GM23248 (cell line): ENCODE data around the gene UBL3.

Experiments
- EZH2 ChIP-seq: fragments of 200-600 bp; sonication (generic); IDR thresholded peaks from 2 replicates; pipeline ENCODE4 v1.6.1; 2018; ENCODE audit warnings: antibody characterized with exemption, mild to moderate bottlenecking; ENCODE audit not compliant: insufficient read depth, poor library complexity, severe bottlenecking
- EZH2phosphoT487 ChIP-seq: fragments of 200-600 bp; sonication (generic); IDR thresholded peaks from 2 replicates; pipeline ENCODE4 v1.6.1; 2018; ENCODE audit warnings: antibody characterized with exemption, moderate library complexity, mild to moderate bottlenecking, low read depth; ENCODE audit not compliant: insufficient read depth

DNA sequence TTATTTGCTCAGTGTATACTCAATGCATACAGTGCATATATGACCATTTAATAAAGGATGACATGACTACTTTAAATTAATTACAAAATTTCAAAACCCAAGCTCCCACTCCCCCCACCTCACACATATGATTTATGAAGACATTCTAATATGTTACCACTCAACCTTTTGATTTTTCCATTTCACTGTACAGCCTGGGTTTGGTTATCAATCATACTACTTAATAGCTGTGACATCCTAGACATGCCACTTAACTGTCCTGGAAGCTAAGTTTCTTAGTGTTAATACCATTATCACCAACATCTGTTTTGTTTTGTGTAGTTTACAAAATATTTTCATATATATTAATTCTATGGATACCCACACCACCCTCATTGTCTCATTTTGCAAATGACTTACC is 42.2 kb downstream of the UBL3 start:
- TF ChIP-seq EZH2 (no peak), EZH2phosphoT487 (no peak)
